Subcutaneous abdominal adipose tissue (tissue), 5 donors: ENCODE data around the gene SYT4.
A peak's percentile ranks its signal among the peaks of the same experiment; 100 is the strongest.
"Not testable (repeated sequence)": the region's sequence is repeated elsewhere in the genome, so short reads cannot be mapped to it uniquely, and the experiment has no call there.

Experiments used
- H3K27ac ChIP-seq: one replicate; pipeline ENCODE4 v1.7.0; 2013; ENCODE audit warnings: low read depth, mild to moderate bottlenecking, inconsistent platforms, low read length, moderate library complexity
- H3K27me3 ChIP-seq, 5 donors: one replicate each; pipeline ENCODE4 v1.7.0; 2013; ENCODE audit warnings: low read length in 5 of 5, inconsistent platforms in 1 of 5; ENCODE audit not compliant: control insufficient read depth in 5 of 5, insufficient read depth in 4 of 5
- H3K36me3 ChIP-seq, 5 donors: one replicate each; pipeline ENCODE4 v1.7.0; 2013; ENCODE audit warnings: low read length in 5 of 5; ENCODE audit not compliant: control insufficient read depth in 5 of 5, insufficient read depth in 5 of 5
- H3K4me1 ChIP-seq, 5 donors: one replicate each; pipeline ENCODE4 v1.7.0; 2013; ENCODE audit warnings: low read length in 5 of 5, mild to moderate bottlenecking in 3 of 5, moderate library complexity in 1 of 5; ENCODE audit not compliant: control insufficient read depth in 5 of 5, insufficient read depth in 5 of 5
- H3K4me3 ChIP-seq, 5 donors: one replicate each; pipeline ENCODE4 v1.7.0; 2013; ENCODE audit warnings: low read length in 5 of 5, low read depth in 1 of 5
- H3K9ac ChIP-seq, 5 donors: one replicate each; pipeline ENCODE4 v1.7.0; 2013; ENCODE audit warnings: low read length in 5 of 5, mild to moderate bottlenecking in 4 of 5, moderate library complexity in 3 of 5
- H3K9me3 ChIP-seq, 5 donors: one replicate each; pipeline ENCODE4 v1.7.0; 2013; ENCODE audit warnings: low read length in 5 of 5; ENCODE audit not compliant: control insufficient read depth in 5 of 5
- donor health status: healthy.
- donor health status: healthy.
- donor health status: healthy.
- donor health status: healthy.
- donor health status: healthy.

SYT4 gene

GRCh38 chr18:43277164-43277600 lies at the start of gene SYT4:
SYT4 (minus strand) TSS chr18:43277490; CDS start chr18:43277281, 209 bp downstream.
- no peaks in the 10 kb centered on the region for H3K9me3 ChIP-seq
- H3K4me3 ChIP-seq = no peak within 1 kb of the TSS
- H3K9ac ChIP-seq = no peak within 1 kb of the TSS
- H3K4me1 ChIP-seq = peaks cover 0 to 4% (median 2%) of the 10 kb centered on the region in 5 donors
- H3K27ac ChIP-seq = no peak within 1 kb of the TSS
- H3K36me3 ChIP-seq = no peaks in the 10 kb centered on the region
- peaks cover 0 to 4% (median 3%) of the 10 kb centered on the region in 5 donors for H3K27me3 ChIP-seq

GRCh38 chr18:43322132-43322531 lies 44.8 kb upstream of the SYT4 start:
- Histone ChIP-seq H3K4me1 (no peaks in the 10 kb centered on the region), H3K27me3 (no peaks in the 10 kb centered on the region), H3K9ac (no peak overlapping the region), H3K9me3 (no peaks in the 10 kb centered on the region), H3K36me3 (no peaks in the 10 kb centered on the region), H3K4me3 (no peak overlapping the region), H3K27ac (no peak overlapping the region)

DNA sequence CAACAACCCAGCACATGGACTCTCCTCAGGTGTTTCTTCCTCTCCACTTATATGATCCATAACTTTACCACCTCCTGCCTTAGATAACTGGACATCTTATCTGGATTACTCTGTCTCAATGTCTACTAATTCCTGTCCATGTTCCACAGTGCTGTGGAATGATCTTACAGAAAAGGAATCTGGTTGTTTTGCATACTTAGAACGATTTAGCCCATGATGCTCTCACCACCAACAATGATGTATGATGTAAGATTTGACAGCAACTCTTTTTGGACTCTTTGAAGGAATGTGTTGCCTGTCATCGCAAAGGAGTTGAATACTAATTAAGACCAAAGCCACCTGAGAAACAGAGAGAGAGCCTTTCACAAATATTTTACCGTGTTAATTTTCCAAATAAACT lies 37.7 kb upstream of the SYT4 start:
- H3K4me1 ChIP-seq = no peaks in the 10 kb centered on the region
- no peaks in the 10 kb centered on the region for H3K36me3 ChIP-seq
- H3K27ac ChIP-seq = no peak overlapping the region
- no peaks in the 10 kb centered on the region for H3K27me3 ChIP-seq
- no peak overlapping the region for H3K9ac ChIP-seq
- no peaks in the 10 kb centered on the region for H3K9me3 ChIP-seq
- H3K4me3 ChIP-seq = no peak overlapping the region

- H3K9me3 ChIP-seq = no peaks in the 10 kb centered on the region
- H3K27me3 ChIP-seq = no peaks in the 10 kb centered on the region
- H3K4me1 ChIP-seq = no peaks in the 10 kb centered on the region
- H3K36me3 ChIP-seq = no peaks in the 10 kb centered on the region
- H3K4me3 ChIP-seq = no peak overlapping the region
- H3K9ac ChIP-seq = peak overlapping the region in 1 of 5 donors; percentile 4
- no peak overlapping the region for H3K27ac ChIP-seq
These were observed 35.6 kb upstream of the SYT4 start for GRCh38 chr18:43312891-43313290.

DNA sequence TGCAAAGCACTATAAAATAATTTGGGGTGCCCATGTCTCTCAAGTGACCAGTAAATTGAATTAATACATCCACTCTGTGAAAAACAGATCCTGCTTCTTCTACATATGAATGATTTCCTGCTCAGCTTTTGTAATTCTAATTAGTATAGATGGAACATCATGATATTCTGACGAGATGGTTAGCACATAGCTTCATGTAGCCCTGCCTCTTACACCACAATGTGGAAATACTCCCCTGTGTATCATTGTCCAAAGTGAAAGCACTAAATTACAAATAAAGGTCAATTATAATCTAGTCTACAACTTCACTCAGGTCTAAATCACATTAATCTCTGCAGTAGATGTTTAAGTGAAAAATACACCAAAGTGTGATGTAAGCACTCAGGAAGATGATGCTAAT lies 32.9 kb upstream of the SYT4 start:
- H3K9ac ChIP-seq = no peak overlapping the region
- H3K9me3 ChIP-seq = no peaks in the 10 kb centered on the region
- H3K27me3 ChIP-seq = no peaks in the 10 kb centered on the region
- H3K36me3 ChIP-seq = no peaks in the 10 kb centered on the region
- H3K4me1 ChIP-seq = no peaks in the 10 kb centered on the region
- H3K4me3 ChIP-seq = no peak overlapping the region
- no peak overlapping the region for H3K27ac ChIP-seq

GRCh38 chr18:43303376-43303775 lies 26.1 kb upstream of the SYT4 start:
- Histone ChIP-seq H3K36me3 (no peaks in the 10 kb centered on the region), H3K4me3 (no peak overlapping the region), H3K27me3 (no peaks in the 10 kb centered on the region), H3K4me1 (no peaks in the 10 kb centered on the region), H3K9me3 (no peaks in the 10 kb centered on the region), H3K27ac (no peak overlapping the region), H3K9ac (no peak overlapping the region)

DNA sequence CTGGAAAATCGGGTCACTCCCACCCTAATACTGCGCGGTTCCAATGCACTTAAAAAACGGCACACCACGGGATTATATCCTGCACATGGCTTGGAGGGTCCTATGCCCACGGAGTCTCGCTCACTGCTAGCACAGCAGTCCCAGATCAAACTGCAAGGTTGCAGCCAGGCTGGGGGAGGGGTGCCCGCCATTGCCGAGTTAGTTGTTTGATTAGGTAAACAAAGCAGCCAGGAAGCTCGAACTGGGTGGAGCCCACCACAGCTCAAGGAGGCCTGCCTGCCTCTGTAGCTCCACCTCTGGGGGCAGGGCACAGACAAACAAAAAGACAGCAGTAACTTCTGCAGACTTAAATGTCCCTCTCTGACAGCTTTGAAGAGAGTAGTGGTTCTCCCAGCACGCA lies 8.9 kb upstream of the SYT4 start:
- H3K9ac ChIP-seq, H3K4me1 ChIP-seq, H3K9me3 ChIP-seq, H3K27me3 ChIP-seq, H3K36me3 ChIP-seq, H3K4me3 ChIP-seq, H3K27ac ChIP-seq: not testable (repeated sequence)

DNA sequence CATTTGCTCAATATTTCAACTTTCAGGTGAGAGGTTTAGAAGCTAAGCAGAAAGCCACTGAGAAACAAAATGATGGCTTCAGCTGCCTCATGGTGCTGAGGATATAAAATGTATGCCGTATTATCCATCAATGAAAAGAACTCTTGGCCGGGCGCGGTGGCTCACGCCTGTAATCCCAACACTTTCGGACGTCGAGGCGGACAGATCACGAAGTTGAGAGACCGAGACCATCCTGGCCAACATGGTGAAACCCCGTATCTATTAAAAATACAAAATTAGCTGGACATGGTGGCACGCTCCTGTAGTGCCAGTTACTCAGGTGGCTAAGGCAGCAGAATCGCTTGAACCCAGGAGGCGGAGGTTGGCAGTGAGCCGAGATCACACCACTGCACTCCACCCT lies 6.0 kb upstream of the SYT4 start:
- Histone ChIP-seq H3K9ac (no peak overlapping the region), H3K4me1 (no peaks in the 10 kb centered on the region), H3K36me3 (no peaks in the 10 kb centered on the region), H3K27me3 (peaks cover 0 to 4% (median 2%) of the 10 kb centered on the region in 5 donors), H3K27ac (no peak overlapping the region), H3K4me3 (no peak overlapping the region), H3K9me3 (no peaks in the 10 kb centered on the region)

DNA sequence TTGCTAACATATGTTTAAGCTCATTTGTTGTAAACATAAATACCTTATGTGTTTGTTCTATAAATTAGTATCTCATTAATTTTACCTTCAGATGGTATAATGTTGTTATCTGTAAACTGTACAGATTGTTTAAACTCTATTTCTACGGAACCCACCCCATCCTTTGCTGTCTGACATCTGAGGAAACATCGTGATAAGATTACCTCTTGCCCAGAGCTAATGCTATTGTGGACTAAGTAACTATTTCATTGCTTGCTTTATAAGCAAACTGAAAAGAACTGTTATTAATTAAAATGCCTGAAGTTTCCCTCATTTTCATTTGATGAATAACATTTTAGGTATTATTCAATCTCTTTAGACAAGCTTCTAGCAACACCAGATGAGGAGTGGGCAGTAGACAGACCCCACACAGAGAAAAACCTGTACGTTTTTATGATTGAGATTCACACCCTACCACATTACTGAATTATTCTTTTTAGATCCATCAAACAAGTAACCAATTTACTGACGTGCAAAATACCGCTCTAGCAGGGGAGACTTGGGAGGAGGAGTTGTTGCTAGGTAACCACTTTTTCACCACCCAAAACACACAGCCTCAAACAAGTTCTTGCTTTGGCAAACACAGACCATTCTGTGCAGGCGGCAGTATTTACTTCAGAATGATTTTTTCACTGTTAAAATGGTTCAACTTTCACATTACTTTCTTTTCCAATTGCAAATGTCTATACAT lies 1.9 kb upstream of the SYT4 start:
- H3K27me3 ChIP-seq = peaks cover 0 to 4% (median 3%) of the 10 kb centered on the region in 5 donors
- no peak overlapping the region for H3K9ac ChIP-seq
- no peak overlapping the region for H3K27ac ChIP-seq
- no peaks in the 10 kb centered on the region for H3K9me3 ChIP-seq
- H3K36me3 ChIP-seq = no peaks in the 10 kb centered on the region
- peaks cover 0 to 4% (median 2%) of the 10 kb centered on the region in 5 donors for H3K4me1 ChIP-seq
- no peak overlapping the region for H3K4me3 ChIP-seq

GRCh38 chr18:43278355-43278754 lies 1.1 kb upstream of the SYT4 start:
- no peaks in the 10 kb centered on the region for H3K9me3 ChIP-seq
- H3K4me1 ChIP-seq = peaks cover 0 to 4% (median 2%) of the 10 kb centered on the region in 5 donors
- H3K36me3 ChIP-seq = no peaks in the 10 kb centered on the region
- H3K27me3 ChIP-seq = peaks cover 0 to 4% (median 3%) of the 10 kb centered on the region in 5 donors
- H3K9ac ChIP-seq = no peak overlapping the region
- H3K4me3 ChIP-seq = no peak overlapping the region
- H3K27ac ChIP-seq = no peak overlapping the region
